SK-N-SH treated with all-trans-retinoic acid at 6 μM for 48 hours (cell line): ENCODE measurements around the gene NHLH2.

Source experiments
- ATAC-seq: fragments of 200-7000 bp; cut with Tn5 transposase; 3 replicates; pipeline ENCODE4 v1.9.1; 2020; ENCODE audit warnings: mild to moderate bottlenecking, moderate library complexity
- ARNTL ChIP-seq: fragments of 450-650 bp; formaldehyde crosslinking; IDR thresholded peaks from 2 replicates; pipeline ENCODE4 v1.5.0; 2020; ENCODE audit warnings: low read depth, mild to moderate bottlenecking, moderate library complexity, borderline replicate concordance
- BACH2 ChIP-seq: fragments of 250-450 bp; sonication (Bioruptor Pico); IDR thresholded peaks from 2 replicates; pipeline ENCODE4 v1.9.0; 2021; ENCODE audit warnings: mild to moderate bottlenecking, borderline replicate concordance
- CSDC2 ChIP-seq: fragments of 250-450 bp; sonication (Bioruptor Pico); IDR thresholded peaks from 2 replicates; pipeline ENCODE4 v1.5.0; 2020; ENCODE audit warnings: mild to moderate bottlenecking, moderate library complexity
- GLIS3 ChIP-seq: fragments of 250-450 bp; sonication (Bioruptor Pico); IDR thresholded peaks from 2 replicates; pipeline ENCODE4 v1.5.0; 2020; ENCODE audit warnings: mild to moderate bottlenecking, moderate library complexity
- ISL1 ChIP-seq: fragments of 250-450 bp; sonication (Bioruptor Pico); IDR thresholded peaks from 2 replicates; pipeline ENCODE4 v2.1.2; 2022; ENCODE audit warnings: mild to moderate bottlenecking, moderate library complexity
- OSR1 ChIP-seq: fragments of 250-450 bp; sonication (Bioruptor Pico); IDR thresholded peaks from 2 replicates; pipeline ENCODE4 v1.8.0; 2022; ENCODE audit warnings: moderate library complexity, mild to moderate bottlenecking, inconsistent platforms
- PPARA ChIP-seq: fragments of 250-450 bp; sonication (Bioruptor Pico); IDR thresholded peaks from 2 replicates; pipeline ENCODE4 v1.5.0; 2020; ENCODE audit warnings: mild to moderate bottlenecking, borderline replicate concordance
- RARB ChIP-seq: fragments of 250-450 bp; sonication (Bioruptor Pico); IDR thresholded peaks from 2 replicates; pipeline ENCODE4 v1.8.0; 2021; ENCODE audit warnings: mild to moderate bottlenecking, moderate library complexity
- SNAI2 ChIP-seq: fragments of 250-450 bp; sonication (Bioruptor Pico); IDR thresholded peaks from 2 replicates; pipeline ENCODE4 v1.5.0; 2020; ENCODE audit warnings: mild to moderate bottlenecking, moderate library complexity
- TOX ChIP-seq: fragments of 250-450 bp; sonication (Bioruptor Pico); IDR thresholded peaks from 2 replicates; pipeline ENCODE4 v1.8.0; 2021; ENCODE audit warnings: mild to moderate bottlenecking, moderate library complexity, borderline replicate concordance
- ZC3H10 ChIP-seq: fragments of 250-450 bp; sonication (Bioruptor Pico); IDR thresholded peaks from 2 replicates; pipeline ENCODE4 v1.5.1; 2021; ENCODE audit warnings: mild to moderate bottlenecking, moderate library complexity
- ZFP3 ChIP-seq: fragments of 250-450 bp; sonication (Bioruptor Pico); IDR thresholded peaks from 2 replicates; pipeline ENCODE4 v1.5.0; 2020; ENCODE audit warnings: mild to moderate bottlenecking, moderate library complexity
- ZFP30 ChIP-seq: fragments of 450-650 bp; formaldehyde crosslinking; IDR thresholded peaks from 2 replicates; pipeline ENCODE4 v1.5.0; 2022; ENCODE audit warnings: mild to moderate bottlenecking, moderate library complexity
- ZNF565 ChIP-seq: fragments of 450-650 bp; formaldehyde crosslinking; conservative IDR thresholded peaks from 2 replicates; pipeline ENCODE4 v1.5.0; 2020; ENCODE audit warnings: low read depth, mild to moderate bottlenecking, moderate library complexity
- ZNF70 ChIP-seq: fragments of 450-650 bp; formaldehyde crosslinking; IDR thresholded peaks from 2 replicates; pipeline ENCODE4 v1.5.0; 2020; ENCODE audit warnings: mild to moderate bottlenecking, moderate library complexity
- ZNF8 ChIP-seq: fragments of 450-650 bp; formaldehyde crosslinking; IDR thresholded peaks from 2 replicates; pipeline ENCODE4 v1.5.0; 2020; ENCODE audit warnings: mild to moderate bottlenecking, moderate library complexity
- TF ChIP-seq, protein P1 (sequence below): fragments of 250-450 bp; sonication (Bioruptor Pico); IDR thresholded peaks from 2 replicates; pipeline ENCODE4 v1.8.0; 2021; ENCODE audit warnings: low read depth, mild to moderate bottlenecking, moderate library complexity, borderline replicate concordance
- TF ChIP-seq, protein P2 (sequence below): fragments of 250-450 bp; sonication (Bioruptor Pico); IDR thresholded peaks from 2 replicates; pipeline ENCODE4 v1.5.0; 2020; ENCODE audit warnings: mild to moderate bottlenecking, moderate library complexity
- TF ChIP-seq, protein P3 (sequence below): fragments of 250-450 bp; sonication (Bioruptor Pico); IDR thresholded peaks from 2 replicates; pipeline ENCODE4 v1.8.0; 2020; ENCODE audit warnings: mild to moderate bottlenecking, moderate library complexity, borderline replicate concordance
- TF ChIP-seq, protein P4 (sequence below): fragments of 250-450 bp; sonication (Bioruptor Pico); IDR thresholded peaks from 2 replicates; pipeline ENCODE4 v1.5.1; 2020; ENCODE audit warnings: low read depth, mild to moderate bottlenecking, moderate library complexity

The NHLH2 gene

DNA sequence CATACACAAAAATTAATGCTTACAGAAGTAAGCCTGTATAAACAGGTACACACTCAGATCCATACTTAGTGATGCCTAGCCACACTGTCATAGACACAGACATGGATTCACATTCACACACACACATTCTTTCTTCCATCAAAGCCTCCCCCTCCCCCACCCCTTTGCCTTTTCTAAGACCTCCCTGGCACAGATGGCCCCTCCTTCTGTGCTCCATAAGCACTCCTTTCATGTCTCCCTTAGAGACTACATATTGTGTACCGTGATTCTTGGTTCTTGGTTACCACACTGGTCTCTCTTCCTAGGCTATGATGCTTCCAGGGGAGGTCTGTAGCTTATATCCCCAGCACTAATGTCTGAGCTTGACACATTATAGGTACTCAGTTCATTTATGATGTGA lies 2.0 kb upstream of the NHLH2 start:
- TF ChIP-seq ARNTL (CRISPR knock-in tag): no peak
- TF ChIP-seq CSDC2 (CRISPR knock-in tag): no peak
- TF ChIP-seq GLIS3: no peak
- no peak for TF ChIP-seq ZFP30
- TF ChIP-seq, protein P1, sequence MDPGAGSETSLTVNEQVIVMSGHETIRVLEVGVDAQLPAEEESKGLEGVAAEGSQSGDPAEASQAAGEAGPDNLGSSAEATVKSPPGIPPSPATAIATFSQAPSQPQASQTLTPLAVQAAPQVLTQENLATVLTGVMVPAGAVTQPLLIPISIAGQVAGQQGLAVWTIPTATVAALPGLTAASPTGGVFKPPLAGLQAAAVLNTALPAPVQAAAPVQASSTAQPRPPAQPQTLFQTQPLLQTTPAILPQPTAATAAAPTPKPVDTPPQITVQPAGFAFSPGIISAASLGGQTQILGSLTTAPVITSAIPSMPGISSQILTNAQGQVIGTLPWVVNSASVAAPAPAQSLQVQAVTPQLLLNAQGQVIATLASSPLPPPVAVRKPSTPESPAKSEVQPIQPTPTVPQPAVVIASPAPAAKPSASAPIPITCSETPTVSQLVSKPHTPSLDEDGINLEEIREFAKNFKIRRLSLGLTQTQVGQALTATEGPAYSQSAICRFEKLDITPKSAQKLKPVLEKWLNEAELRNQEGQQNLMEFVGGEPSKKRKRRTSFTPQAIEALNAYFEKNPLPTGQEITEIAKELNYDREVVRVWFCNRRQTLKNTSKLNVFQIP (CRISPR knock-in tag): no peak
- no peak for ATAC-seq

DNA sequence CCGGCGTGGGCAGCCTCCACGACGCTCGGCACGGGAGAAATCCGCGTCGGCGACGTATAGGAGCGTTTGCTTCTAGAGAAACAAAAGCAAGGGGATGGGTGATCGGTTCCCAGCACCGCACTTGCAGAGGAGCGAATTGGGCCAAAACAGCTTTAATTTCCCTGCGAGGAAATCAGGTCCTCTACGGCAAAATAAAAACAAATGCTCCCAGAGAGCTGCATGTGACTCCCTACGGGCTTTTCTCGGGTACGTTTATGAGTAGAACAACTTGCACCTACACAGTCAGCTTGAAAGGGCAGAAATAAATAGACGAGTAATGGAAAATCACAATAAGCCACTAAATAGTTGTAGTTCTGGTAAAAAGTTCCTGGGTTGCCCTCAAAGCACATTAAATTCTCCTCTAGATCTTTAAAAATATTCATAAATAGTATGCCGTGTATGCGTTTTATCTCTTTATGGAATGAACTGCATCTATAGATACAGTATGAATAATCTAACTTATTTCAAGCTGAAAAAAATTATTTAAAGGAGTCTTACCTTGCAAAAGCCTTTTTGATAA lies 1.2 kb downstream of the NHLH2 start:
- ATAC-seq: no peak
- TF ChIP-seq GLIS3: no peak
- no peak for TF ChIP-seq TOX (CRISPR knock-in tag)
- TF ChIP-seq, protein P1 (CRISPR knock-in tag): no peak
- TF ChIP-seq BACH2: no peak
- TF ChIP-seq RARB (CRISPR knock-in tag): no peak
- TF ChIP-seq ZNF8 (CRISPR knock-in tag): no peak
- TF ChIP-seq ZNF70: no peak
- TF ChIP-seq, protein P2, sequence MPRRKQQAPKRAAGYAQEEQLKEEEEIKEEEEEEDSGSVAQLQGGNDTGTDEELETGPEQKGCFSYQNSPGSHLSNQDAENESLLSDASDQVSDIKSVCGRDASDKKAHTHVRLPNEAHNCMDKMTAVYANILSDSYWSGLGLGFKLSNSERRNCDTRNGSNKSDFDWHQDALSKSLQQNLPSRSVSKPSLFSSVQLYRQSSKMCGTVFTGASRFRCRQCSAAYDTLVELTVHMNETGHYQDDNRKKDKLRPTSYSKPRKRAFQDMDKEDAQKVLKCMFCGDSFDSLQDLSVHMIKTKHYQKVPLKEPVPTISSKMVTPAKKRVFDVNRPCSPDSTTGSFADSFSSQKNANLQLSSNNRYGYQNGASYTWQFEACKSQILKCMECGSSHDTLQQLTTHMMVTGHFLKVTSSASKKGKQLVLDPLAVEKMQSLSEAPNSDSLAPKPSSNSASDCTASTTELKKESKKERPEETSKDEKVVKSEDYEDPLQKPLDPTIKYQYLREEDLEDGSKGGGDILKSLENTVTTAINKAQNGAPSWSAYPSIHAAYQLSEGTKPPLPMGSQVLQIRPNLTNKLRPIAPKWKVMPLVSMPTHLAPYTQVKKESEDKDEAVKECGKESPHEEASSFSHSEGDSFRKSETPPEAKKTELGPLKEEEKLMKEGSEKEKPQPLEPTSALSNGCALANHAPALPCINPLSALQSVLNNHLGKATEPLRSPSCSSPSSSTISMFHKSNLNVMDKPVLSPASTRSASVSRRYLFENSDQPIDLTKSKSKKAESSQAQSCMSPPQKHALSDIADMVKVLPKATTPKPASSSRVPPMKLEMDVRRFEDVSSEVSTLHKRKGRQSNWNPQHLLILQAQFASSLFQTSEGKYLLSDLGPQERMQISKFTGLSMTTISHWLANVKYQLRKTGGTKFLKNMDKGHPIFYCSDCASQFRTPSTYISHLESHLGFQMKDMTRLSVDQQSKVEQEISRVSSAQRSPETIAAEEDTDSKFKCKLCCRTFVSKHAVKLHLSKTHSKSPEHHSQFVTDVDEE (CRISPR knock-in tag): no peak
- no peak for TF ChIP-seq ZFP30
- no peak for TF ChIP-seq CSDC2 (CRISPR knock-in tag)
- TF ChIP-seq ARNTL (CRISPR knock-in tag): no peak
- no peak for TF ChIP-seq ZC3H10 (CRISPR knock-in tag)
- TF ChIP-seq, protein P3, sequence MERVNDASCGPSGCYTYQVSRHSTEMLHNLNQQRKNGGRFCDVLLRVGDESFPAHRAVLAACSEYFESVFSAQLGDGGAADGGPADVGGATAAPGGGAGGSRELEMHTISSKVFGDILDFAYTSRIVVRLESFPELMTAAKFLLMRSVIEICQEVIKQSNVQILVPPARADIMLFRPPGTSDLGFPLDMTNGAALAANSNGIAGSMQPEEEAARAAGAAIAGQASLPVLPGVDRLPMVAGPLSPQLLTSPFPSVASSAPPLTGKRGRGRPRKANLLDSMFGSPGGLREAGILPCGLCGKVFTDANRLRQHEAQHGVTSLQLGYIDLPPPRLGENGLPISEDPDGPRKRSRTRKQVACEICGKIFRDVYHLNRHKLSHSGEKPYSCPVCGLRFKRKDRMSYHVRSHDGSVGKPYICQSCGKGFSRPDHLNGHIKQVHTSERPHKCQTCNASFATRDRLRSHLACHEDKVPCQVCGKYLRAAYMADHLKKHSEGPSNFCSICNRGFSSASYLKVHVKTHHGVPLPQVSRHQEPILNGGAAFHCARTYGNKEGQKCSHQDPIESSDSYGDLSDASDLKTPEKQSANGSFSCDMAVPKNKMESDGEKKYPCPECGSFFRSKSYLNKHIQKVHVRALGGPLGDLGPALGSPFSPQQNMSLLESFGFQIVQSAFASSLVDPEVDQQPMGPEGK (CRISPR knock-in tag): no peak
- no peak for TF ChIP-seq ISL1 (CRISPR knock-in tag)
- TF ChIP-seq OSR1 (CRISPR knock-in tag): no peak

DNA sequence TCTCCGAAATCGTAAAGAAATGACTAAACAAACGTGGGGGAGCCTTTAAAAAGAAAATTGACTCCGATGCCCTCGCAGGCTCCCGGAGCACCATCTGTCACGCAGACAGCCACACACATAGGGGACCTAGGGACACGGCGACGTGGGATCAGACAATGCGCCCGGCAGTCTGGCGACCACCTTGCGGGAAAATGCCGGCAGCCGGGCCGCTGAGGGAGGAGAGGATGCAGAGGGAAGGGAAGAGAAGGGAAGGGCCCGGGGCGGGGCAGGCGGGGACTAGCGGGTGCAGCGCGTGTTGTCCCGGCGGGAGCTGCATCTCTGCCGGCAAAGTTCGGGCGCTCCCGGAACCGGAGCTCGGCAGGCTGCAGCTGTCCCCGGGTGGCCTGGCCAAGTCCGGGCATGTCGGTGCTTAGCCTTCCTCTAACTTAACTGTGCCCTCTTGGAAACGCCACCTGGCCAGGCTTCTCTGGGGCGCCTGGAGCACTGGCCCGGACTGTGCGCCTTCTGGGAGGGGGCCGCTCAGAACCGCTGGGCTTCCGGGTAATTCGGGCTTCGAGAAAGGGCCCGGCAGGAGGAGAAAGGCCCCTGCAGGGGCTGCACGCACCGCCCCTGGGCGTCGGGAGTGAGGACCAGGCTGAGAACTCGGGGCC lies 1.8 kb downstream of the NHLH2 start:
- no peak for ATAC-seq
- no peak for TF ChIP-seq SNAI2 (CRISPR knock-in tag)
- TF ChIP-seq GLIS3: no peak
- TF ChIP-seq PPARA (CRISPR knock-in tag): no peak
- no peak for TF ChIP-seq ZNF8 (CRISPR knock-in tag)
- TF ChIP-seq TOX (CRISPR knock-in tag): no peak
- TF ChIP-seq ZNF70: no peak
- TF ChIP-seq, protein P4, sequence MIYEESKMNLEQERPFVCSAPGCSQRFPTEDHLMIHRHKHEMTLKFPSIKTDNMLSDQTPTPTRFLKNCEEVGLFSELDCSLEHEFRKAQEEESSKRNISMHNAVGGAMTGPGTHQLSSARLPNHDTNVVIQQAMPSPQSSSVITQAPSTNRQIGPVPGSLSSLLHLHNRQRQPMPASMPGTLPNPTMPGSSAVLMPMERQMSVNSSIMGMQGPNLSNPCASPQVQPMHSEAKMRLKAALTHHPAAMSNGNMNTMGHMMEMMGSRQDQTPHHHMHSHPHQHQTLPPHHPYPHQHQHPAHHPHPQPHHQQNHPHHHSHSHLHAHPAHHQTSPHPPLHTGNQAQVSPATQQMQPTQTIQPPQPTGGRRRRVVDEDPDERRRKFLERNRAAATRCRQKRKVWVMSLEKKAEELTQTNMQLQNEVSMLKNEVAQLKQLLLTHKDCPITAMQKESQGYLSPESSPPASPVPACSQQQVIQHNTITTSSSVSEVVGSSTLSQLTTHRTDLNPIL (CRISPR knock-in tag): no peak
- TF ChIP-seq ZNF565: no peak
- TF ChIP-seq ZFP3 (CRISPR knock-in tag): no peak
